UCSD-AML1 (cell line): ENCODE results near the gene CDKN1B.

Experiments used
- DNase-seq: peaks from one replicate; lab custom pipeline; 2025; ENCODE audit not compliant: unreplicated experiment; lab: John Stamatoyannopoulos, UW

The CDKN1B gene

GRCh38 chr12:12700254-12700653 is 16.9 kb upstream of the CDKN1B start:
- DNase-seq: no peak

GRCh38 chr12:12701457-12701856 is 15.7 kb upstream of the CDKN1B start:
- no peak for DNase-seq

- DNase-seq: peak; percentile 17
Measured at GRCh38 chr12:12704593-12705230, 12.5 kb upstream of the CDKN1B start.

- DNase-seq: peak; percentile 70
Measured at GRCh38 chr12:12705838-12706520, 11.2 kb upstream of the CDKN1B start.

DNA sequence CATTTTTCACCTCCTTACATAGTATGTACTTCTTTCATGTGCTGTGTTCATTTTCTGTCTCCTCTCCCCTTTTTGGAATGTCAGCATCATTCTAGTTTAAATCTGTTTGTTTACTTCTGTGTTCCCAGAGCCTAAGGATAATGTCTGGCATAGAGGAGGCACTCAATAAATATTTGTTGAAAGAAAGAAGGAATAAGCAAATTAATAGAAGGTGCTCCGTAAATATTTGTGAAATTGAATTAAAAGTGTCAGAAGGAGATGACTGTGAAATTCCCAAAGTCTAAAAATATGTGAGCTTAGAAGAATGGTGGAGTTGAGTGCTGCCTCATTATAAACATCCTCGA is 3.3 kb upstream of the CDKN1B start:
- DNase-seq: no peak

DNA sequence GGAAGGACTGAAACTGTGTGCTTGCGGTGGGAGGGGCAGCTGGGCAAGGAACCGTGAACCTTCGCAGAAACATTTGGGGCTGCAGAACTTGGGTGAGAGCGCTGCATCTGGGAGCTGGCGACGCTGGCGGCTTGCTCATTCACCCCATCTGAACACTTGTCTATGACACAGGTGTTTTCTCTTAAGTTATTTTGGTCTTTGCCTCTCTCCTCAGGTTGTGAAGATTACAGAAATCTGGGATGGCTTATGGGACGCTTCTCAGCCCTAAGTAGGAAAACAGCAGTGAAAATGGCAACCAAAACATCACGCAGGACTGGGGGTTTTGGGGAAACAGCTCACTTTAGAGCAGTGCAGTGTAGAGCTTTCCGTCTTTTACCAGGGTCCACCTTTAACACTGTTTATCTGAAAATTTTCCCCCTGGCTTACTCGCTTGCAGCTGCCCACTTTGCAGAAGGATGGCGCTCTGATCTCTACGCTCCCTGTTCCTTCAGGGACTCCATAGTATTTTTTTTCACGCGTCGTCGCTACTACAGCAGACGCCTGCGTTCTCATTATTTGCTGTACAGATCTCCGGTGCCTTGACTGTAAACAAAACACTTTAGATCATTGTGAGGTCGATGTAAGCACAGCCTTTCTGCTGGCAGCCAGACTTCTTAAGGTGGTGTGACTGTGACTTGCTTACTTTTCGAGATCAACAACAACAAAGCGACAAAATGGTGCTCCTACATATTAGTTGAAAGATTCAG is 2.7 kb upstream of the CDKN1B start:
- peak; percentile 58 for DNase-seq

DNA sequence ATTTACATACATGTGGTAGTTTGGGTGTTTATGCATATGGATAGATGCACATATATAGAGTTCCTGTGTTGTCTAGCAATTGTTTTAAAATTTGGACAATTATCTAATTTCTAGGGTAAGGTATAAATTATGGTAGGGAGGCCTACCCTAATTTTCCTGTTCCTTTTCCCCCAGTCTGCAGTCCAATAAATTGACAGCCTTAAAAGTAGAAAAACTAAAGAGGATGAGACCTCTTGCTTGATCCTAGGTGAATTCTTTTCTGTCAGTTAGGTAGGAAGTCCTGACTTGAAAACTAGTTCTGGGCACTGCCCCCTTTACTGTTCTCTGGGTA is 2.1 kb upstream of the CDKN1B start:
- no peak for DNase-seq

- peak; percentile 79 for DNase-seq
Measured at GRCh38 chr12:12715459-12716150, 1.6 kb upstream of the CDKN1B start.

DNA sequence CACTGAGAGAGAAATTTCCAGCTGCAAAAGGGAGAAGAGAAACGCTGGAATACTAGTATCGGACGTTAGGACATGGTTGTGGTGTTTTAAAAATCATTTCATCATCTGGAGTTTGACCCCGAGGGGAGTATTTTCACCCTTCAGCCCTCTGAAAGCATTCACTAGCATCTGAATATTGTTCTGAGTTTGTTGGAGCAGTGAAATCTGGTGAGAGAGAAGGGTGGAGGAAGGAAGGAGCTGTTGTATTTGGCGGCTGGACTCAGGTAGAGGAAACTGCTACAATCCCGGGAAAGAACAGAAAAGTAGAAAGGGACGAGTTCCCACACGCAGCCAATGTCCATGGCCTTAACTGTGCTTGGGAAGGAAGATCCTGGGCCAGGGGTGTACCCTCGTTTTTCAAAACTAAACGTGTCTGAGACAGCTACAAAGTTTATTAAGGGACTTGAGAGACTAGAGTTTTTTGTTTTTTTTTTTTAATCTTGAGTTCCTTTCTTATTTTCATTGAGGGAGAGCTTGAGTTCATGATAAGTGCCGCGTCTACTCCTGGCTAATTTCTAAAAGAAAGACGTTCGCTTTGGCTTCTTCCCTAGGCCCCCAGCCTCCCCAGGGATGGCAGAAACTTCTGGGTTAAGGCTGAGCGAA is 896 bp upstream of the CDKN1B start:
- peak; percentile 33 for DNase-seq

DNA sequence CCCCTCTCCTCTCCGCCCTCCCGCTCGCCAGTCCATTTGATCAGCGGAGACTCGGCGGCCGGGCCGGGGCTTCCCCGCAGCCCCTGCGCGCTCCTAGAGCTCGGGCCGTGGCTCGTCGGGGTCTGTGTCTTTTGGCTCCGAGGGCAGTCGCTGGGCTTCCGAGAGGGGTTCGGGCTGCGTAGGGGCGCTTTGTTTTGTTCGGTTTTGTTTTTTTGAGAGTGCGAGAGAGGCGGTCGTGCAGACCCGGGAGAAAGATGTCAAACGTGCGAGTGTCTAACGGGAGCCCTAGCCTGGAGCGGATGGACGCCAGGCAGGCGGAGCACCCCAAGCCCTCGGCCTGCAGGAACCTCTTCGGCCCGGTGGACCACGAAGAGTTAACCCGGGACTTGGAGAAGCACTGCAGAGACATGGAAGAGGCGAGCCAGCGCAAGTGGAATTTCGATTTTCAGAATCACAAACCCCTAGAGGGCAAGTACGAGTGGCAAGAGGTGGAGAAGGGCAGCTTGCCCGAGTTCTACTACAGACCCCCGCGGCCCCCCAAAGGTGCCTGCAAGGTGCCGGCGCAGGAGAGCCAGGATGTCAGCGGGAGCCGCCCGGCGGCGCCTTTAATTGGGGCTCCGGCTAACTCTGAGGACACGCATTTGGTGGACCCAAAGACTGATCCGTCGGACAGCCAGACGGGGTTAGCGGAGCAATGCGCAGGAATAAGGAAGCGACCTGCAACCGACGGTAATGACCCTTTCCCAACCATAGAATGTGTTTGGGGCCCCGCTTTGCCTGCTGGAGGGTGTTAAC is 615 bp downstream of the CDKN1B start:
- DNase-seq: peak; percentile 46

DNA sequence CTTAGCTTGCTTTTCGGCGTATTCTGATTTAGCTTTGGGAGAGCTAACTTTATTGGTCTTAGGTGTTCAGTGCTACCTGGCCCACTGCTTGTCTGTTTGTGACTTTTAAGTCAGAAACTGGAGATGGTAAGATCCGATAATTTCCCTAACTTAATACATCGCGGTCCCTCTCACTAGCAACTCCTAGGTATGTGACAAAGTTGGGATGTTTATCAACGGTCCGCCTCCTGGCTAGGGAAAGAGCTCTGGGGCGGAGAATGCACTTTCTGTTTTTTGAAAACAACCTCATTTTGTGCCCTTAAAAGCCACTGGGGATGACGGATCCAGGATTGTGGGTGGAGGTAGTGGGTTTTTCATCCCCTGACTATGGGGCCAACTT is 1.2 kb downstream of the CDKN1B start:
- DNase-seq: no peak

GRCh38 chr12:12718853-12719252 is 1.7 kb downstream of the CDKN1B start:
- no peak for DNase-seq

- DNase-seq: no peak
Measured at GRCh38 chr12:12719496-12719895, 2.3 kb downstream of the CDKN1B start.

- DNase-seq: no peak
Measured at GRCh38 chr12:12720052-12720451, 2.9 kb downstream of the CDKN1B start.

- DNase-seq: no peak
Measured at GRCh38 chr12:12720672-12721161, 3.5 kb downstream of the CDKN1B start.

DNA sequence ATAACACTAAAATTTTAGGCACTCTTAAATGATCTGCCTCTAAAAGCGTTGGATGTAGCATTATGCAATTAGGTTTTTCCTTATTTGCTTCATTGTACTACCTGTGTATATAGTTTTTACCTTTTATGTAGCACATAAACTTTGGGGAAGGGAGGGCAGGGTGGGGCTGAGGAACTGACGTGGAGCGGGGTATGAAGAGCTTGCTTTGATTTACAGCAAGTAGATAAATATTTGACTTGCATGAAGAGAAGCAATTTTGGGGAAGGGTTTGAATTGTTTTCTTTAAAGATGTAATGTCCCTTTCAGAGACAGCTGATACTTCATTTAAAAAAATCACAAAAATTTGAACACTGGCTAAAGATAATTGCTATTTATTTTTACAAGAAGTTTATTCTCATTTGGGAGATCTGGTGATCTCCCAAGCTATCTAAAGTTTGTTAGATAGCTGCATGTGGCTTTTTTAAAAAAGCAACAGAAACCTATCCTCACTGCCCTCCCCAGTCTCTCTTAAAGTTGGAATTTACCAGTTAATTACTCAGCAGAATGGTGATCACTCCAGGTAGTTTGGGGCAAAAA is 4.1 kb downstream of the CDKN1B start:
- DNase-seq: no peak

- no peak for DNase-seq
Measured at GRCh38 chr12:12721814-12722434, 4.8 kb downstream of the CDKN1B start.

- DNase-seq: no peak
Measured at GRCh38 chr12:12722435-12723148, 5.4 kb downstream of the CDKN1B start.

DNA sequence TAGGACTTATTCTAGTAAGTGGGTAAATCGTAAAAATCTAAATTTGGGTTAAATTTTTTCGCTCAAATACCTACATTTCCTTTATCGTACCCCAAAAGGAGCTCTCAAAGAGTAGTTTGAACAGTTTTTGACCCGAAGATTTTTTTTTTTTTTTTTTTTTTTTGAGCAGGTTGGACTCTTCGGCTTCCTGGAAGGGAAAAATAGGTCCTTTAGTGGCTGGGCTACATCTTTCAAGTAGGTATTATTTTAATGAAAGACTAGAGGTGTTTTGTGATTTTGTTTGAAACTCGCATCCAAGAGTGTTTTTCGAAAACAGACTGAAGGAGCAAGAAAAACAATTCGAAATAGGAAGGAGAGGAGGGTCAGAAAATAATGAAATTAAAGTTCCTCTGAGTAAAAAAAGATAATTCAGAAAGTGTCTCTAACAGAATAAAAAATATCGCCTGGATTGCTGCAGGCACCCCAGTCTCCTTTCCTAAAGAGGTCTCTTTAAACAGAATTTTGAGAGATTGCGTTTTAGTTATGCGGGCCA is 6.0 kb downstream of the CDKN1B start:
- DNase-seq: no peak
